ENCODE data around the gene ALOX12B.
A peak's percentile ranks its signal among the peaks of the same experiment; 100 is the strongest.
"Not testable (repeated sequence)": the region's sequence is repeated elsewhere in the genome, so short reads cannot be mapped to it uniquely, and the experiment has no call there.

Gene ALOX12B

DNA sequence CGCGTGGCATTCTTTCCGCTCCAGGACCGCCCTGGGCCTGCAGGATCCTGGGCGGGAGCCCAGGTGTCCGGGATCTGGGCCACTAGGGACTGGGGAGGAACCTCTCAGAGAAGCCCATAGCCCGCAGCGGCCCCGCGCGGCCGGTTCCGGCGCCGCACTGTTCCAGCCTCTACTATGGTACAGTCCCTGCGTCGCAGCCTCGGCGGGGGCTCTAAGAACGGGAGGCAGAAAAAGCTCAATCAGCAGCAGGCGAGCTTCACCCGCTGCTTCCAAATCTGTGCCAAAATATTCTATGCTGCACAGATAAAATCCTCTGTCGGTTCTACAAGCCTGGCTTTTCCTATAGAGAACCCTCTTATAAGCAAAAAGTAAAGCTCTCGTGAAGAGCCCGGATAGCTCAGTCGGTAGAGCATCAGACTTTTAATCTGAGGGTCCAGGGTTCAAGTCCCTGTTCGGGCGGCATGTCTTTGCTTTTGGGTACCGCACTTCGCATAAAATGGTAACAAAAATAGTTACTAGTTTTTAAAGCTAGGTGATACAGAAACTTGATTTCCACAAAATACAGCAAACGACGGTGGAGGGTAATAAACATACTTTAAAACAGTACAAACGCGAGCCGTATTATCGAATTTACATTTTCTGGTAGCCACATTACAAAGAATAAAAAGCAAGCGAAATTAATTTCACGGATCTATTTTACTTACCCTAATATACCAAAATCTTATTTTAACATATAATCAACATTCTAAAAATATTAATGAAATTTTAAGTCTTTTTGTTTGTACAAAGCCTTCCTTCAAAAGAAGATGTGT is 31.5 kb upstream of the ALOX12B start:
- DNase-seq (ENCODE audit: low spot score) = peak; percentile 89

DNA sequence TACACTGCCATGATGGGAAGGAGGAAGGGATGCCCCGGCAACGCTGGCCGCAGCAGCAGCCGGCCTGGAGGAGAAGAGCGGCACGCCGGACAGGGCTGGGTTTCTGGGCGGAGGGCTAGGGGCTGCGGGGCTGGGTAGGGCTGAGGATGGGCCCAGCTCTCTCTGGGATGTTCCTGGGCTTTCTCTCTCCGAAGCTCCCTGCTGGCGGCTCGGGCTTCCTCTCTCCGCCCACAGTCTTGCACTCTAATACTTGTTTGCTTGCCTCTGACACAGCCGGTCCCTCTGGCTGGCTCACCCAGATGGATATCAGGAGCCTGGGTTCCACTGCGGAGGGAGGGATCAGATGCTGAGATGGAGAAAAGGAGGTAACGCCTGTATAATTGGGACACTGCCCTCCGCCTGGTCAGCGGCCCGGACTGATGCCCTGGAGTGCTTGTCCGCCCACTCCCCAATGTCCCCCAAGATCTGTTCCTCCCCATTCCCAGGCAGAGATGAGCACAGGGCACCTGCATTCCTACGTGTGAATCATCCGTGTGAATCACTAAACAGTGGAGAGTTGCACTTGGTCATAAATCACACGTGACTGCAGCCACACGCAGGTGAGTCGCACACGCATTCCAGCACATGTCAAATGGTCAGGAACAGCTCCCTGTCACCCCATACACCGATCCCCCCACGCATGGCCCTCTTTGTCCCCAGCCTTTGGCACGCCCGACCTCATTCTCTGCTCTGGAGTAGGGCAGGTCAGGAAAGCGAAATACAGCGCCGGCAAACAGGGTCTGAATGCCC is 30.7 kb upstream of the ALOX12B start, which contains the start of gene ALOXE3:
TSS of gene ALOXE3 (minus strand) at position 535 of the 789 bp plus-strand sequence. CDS start at position 11, 524 bp downstream.
- DNase-seq (ENCODE audit: low spot score) = peak; percentile 84

DNA sequence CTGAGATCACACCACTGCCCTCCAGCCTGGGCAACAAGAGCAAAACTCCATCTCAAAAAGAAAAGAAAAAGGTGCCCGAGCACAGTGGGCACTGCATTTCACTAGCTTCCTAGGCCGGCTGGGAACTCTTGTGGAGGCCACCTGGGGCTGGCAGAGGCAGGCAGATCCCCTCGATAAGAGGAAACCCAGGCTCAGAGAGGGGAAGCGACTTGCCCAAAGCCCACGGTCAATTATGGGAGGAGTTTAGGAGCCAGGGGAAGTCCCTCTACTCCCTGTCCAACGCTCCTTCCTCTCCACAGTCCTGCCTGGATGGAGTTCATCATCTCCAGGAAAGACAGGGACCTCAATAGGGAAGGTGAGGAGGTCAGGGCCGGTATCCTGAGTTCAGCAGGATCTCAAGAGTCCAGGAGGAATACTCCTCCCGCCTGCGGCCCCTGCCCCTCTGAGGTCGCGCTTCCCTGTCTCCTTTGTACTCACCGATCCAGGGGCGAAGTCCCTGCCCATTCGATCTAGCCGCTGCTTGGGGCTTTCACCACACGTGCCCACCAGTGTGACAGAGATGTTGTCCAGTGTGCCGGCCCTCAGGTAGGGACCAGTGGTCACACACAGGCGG is 30.0 kb upstream of the ALOX12B start:
- no peak for DNase-seq (ENCODE audit: low spot score)

DNA sequence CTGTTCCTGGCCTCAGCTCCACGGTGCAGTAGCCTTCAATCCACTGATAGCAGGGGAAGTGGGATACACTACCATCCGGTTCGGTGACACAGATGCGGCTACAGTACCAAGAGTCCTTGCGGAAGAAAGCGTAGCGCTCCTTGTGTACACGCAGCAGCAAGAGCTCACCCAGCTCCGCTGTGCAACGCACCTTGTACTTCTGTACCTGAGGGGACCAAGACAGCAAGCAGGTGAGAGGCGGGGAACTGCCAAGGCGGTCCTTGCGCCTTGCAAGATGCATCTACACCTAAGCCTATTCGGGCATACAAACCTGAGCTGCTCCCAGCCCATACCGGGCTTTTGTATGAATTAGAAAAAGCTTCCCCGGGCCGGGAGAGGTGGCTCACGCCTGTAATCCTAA is 29.3 kb upstream of the ALOX12B start:
- no peak for DNase-seq (ENCODE audit: low spot score)

DNA sequence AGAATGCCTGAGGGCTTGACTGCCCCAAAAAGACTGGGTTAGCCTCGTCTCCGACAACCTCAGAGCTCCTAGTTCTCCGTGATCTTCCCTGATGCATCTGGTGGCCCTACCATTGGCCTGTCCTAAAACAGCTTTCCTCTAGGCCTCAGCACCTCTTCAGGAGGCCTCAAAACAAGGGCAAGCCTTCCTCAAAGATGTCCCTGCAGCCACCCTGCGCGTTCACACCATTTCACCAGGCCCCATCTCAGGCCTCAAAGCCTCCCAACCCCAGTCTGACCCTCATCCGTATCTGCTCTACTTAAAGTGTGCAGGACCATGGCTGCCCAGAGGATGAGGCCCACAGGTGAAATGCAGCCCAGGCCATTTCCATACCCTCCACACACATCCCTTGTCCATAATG is 23.4 kb upstream of the ALOX12B start:
- no peak for DNase-seq (ENCODE audit: low spot score)

DNA sequence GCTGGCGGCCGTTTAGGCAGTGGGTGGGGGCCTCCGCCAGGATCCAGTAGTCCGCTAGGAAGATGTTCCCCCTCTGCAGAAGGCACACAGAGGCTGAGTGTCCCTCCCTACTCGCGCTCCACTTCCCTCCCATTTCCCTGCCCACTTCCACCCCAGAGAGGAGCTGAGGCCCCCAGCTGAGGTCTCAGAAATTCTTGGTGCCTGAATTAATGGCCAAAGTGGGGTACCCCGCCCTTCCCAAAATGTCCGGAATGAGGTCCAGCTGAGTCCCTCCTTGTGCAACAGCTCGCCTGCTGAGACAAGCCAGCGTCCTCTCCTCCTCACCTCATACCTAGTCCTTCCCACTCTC is 22.9 kb upstream of the ALOX12B start:
- DNase-seq (ENCODE audit: low spot score) = no peak

DNA sequence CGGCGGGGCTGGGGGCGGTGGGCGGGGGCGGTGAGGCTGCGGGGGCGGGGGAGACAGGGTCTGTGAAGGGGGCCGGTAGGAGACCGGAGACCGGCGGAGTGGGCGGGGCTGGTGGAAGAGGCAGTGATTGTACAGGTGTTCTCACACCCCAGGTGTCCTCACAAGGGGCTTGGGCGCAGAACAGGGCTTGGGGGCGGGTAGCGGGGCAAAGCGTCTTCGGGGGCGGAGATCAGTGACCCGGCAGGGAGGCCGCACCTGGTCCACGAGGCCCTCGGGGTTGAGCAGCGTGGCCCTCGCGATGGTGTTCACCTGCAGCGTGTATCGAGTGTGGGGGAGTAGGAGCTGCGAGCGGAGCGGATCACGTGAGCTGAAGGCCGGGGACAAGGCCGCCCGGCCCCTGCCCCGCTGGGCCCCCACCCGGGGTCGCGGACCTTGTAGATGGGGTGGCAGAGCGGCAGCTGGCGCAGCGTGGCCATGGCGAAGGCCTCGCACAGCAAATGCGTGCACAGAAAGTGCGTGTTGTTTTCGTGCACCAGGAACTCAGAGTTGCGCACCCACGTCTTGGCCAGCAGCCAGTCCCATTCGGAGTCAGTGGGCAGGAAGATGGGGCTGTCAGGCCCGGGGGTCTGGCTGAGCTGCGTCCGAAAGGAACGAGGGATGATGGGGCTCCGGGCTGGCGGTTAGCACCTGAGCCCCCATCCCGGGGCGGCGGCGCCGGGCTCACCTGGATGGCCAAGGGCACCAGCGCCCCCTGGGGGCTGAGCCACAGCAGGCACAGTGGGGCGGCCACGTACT is 22.3 kb upstream of the ALOX12B start:
- peak; percentile 47 for DNase-seq (ENCODE audit: low spot score)

DNA sequence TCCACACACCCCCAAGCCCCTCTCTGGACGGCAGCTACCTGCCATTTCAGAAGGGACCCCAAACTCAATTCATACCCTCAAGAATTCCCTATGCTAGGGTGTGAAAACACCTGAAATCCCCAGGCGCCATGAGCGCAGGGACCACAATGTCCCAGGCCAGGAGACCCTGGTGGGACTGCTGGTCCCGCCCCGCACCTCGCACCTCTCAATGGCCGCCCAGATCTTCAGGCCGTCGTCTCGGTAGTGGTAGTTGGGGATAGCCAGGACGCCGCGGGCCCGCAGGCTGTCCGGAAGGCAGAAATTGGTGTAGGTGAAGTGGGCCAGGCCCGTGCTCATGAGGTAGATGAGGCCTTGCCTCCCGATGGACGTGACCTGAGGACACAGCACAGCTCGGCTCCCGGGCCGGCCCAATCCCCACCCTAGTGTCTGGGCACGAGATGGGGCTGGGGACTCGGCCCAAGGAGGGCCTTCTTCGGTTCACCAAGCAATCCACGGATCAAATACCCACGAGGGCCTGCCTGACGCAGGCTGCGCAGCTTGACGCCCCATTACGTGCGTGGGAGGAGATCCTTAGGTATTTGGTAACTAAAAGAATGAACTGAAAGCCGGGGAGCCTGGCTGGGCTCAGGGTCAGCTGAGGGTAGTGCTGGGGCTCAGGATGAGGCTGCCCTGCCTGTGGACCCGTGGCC is 21.6 kb upstream of the ALOX12B start:
- no peak for DNase-seq (ENCODE audit: low spot score)

DNA sequence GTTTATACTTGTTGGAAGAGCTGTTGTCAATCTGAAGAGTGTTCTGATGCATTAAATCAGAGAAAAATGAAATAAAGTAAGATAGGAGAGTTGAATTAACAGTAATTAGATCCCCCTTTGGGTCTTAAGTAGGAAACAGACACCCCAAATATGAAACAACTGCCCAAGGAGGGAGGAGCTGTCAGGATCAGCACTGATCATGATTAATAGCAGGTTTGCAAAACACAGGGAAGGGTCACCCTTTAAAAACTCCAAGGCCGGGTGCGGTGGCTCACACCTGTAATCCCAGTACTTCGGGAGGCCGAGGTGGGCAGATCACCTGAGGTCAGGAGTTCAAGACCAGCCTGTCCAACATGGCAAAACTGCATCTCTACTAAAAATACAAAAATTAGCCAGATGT is 19.5 kb upstream of the ALOX12B start:
- DNase-seq (ENCODE audit: low spot score) = not testable (repeated sequence)

DNA sequence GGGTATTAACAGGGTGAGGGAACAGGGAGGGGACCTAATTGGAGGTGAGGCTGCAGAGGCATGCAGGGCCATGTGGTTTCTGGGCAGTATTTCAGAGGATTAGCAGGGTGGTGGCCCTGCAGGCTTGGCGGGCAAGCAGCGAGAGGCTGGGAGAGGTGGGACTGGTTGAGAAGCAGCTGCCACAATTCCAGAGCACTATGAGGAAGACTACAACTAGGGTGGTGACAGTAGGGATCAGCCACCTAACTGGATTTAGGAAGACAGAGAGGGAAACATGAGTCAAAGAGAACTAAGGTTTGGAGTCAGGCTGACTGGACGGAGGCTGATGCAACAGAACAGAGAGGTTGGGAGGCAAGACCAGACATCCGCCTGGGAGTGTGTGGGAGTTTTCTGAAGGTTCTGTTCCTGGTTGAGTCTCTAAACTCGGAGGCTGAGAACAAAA is 18.5 kb upstream of the ALOX12B start:
- DNase-seq (ENCODE audit: low spot score) = no peak

DNA sequence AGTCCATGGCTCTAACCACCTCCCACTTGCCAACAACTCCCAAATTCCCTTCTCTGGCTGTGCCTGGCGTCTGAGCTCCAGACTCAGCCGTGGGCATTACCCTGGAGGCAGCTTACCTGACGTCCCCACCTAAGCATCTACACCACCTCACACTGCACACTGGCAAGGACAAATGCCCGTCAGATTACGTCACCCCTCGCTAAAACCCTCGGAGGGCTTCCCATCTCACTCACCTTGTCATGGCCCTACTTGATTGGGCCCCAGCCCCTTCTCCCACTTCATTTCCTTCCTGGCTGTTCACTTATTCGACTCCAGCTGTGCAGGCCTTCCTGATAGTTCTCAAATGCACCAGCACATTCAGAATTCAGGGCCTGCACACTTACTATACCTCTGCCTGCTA is 17.4 kb upstream of the ALOX12B start:
- DNase-seq (ENCODE audit: low spot score) = no peak

DNA sequence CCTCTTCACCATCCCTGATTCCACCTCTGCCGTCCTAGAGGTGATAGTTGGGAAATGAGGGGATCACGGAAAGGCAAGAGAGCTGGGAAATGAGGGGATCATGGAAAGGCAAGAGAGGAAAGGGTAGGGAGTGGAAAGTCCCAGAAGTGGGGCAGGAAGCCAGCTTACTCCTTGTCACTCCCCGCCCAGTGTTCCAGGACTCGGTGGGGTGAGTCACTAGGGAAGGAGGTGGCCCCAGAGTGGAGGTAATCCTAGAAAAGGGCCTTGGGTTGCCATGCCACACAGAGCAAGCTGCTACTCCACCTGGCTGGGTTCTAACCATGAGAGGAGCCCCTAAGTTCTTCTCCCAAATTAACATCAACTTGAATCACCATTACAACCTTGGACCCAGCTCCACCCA is 16.0 kb upstream of the ALOX12B start:
- no peak for DNase-seq (ENCODE audit: low spot score)

DNA sequence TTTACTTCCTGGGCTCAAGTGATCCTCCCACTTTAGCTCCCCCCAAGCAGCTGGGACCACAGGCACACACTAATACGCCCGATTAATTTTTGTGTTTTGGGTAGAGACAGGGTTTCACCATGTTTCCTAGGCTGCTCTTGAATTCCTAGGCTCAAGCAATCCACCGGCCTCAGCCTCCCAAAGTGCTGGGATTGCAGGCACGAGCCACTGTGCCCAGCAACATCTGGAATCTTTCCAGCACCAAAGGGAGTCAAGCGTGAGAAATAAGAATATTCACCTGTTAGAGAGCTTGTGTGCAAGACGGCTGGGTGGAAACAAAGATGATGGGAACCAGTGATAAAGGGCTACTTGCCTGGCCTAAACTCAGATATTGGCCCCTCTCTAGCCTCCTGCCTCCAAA is 14.2 kb upstream of the ALOX12B start:
- DNase-seq (ENCODE audit: low spot score) = no peak

DNA sequence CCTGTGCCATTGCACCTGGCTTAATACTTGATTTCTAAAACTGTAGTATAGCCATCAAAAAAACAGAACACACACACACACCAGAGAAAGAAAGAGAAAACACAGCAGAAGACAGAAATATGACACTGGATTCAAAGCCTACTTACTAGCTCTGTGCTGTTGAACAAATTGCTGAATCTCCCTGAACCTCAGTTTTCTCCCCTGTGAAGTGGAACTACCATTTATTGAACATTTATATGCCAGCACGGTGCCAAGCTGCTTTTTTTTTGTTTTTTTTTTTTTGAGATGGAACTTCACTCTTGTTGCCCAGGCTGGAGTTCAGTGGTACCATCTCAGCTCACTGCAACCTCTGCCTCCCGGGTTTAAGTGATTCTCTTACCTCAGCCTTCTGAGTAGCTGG is 13.2 kb upstream of the ALOX12B start:
- no peak for DNase-seq (ENCODE audit: low spot score)

DNA sequence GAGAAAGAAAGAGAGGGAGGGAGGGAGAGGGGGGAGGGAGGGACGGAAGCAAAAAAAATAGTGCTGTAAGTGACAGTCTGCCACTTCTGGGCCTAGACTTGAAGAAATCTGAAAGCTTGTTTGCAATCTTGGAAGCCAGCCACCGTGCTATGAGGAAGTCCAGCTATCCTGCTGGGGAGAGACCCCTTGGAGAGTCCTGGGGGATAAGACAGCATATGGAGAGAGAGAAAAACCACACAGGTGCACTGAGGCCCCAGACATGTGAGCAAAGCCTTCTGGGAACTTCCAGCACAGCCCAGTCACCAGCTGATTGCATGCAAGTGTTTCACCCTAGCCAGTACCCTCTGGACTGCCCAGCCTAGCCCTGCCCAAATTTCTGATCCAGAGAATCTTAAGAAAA is 12.6 kb upstream of the ALOX12B start:
- DNase-seq (ENCODE audit: low spot score) = no peak

DNA sequence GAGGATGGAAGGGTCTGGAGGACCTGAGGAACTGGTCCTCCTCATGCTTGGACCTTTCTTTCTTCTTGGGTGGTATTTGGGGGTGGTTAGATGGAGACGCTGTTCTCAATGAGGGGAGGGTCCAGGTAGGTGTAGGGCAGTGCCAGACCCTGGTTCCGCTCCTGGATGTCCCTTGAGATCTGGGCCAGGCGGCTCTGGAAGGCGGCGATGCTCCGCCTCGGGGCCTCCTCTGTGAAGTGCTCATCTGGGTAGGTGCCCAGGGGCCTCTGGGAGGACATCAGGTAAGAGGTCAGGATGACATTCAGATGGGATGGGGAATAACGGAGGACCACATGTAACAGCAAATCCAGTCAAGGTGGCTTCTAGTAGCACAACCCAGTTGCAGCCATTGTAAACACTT is 9.0 kb upstream of the ALOX12B start:
- DNase-seq (ENCODE audit: low spot score) = no peak

DNA sequence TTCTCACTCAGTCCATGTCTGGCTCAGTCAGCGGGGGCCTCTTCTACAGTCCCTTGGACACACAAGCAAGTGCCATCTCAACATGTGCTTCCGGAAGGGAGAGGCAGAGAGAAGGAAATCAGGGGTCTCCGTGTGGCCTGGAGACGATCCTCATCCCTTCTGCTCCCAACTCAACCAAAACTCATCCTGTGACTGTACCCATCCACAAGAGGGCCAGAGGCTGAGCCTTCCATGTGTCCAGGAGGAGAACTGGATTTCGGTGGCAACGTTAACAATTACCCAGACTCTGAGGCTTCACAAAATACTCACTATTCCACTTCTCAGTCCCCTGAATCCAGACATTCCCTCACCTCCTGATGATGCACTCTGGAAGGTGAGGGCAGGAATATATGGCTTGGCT is 7.8 kb upstream of the ALOX12B start:
- DNase-seq (ENCODE audit: low spot score) = no peak

DNA sequence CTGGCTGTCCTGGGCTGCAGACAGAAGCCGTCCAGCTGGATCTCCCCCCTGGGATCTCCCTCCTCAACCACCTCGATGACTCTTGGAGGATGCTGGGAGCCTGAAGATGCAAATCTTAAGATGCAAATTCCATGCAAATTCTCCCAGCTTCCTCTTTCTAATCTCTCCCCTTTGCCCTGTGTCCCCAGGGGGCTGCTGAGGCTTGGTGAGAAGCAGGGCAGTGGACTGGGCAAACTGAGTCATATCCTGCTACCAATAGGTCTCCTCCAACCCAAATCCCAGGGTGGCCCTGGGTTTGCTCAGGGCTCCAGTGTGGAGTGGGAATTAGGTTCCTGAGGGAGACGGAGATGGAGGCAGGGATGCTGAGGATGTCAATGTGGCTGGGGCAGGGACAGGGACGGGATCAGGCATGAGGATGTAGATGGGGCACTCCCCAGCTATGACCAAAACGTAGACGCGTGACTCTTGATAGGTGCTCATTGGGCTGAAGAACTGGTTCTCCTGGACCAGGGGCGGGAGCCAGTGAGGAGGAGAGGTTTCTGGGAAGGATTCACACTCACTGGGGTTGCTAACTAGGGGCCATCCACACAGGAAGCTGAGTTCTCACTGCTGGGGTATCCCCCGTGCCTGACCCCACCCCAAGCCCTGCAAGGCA is 3.6 kb upstream of the ALOX12B start:
- no peak for DNase-seq (ENCODE audit: low spot score)

DNA sequence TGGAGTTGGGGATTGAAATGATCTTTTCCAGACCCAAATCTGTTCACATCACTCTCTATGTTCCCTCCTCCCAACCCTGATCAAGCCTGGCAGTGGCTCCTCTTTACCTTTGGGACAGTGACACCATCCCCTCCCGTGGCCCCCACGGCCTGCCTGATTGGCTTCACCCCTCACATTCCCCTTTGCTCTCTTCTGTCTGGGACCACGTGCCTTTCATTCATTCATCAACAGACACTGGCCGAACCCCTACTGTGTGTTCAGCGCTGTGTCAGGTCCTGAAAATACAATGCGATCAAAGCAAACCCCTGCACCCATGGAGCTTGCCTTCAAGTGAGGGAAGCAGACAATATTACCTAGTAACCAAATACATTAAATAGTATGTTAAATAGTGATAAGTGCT is 2.2 kb upstream of the ALOX12B start:
- DNase-seq (ENCODE audit: low spot score) = no peak

DNA sequence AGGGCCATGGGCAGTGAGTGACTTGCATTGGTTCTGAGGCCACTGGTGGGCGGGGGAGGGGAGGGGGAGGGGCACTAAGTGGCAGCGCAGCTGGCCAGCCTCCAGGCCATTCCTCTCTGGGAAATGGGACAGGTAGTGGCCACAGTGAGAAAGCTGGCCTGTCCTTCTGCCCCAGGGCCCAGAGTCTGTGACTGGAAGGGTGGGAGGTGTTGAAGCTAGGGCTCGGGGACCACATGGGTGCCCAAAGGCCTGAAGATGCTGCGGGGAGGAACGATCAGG is 375 bp upstream of the ALOX12B start:
- DNase-seq (ENCODE audit: low spot score) = no peak

DNA sequence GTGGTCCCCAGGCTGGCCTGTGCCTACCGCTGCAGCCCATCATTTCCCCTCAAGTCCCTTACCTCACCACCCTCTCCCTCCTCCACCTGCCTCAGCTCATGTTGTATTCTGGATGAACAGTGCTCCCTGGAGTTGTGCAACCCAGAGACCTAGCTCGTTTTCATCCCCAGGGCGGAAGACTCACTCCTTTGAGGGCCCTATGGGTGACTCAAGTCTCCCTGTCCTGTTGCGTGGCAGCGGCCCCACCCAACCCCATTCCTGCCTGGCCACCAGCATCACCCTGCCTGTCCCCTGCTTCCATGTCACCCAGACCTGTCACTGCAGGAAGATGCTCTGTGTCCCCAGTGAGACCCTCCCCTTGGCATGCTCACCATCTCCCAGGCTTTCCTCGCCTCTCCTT is 3.3 kb downstream of the ALOX12B start:
- no peak for DNase-seq (ENCODE audit: low spot score)

Data from hepatic stellate cell (primary cell).